NCI-H1105 treated with DMSO at 0.1 percent for 48 hours (cell line): ENCODE data around the gene VRK1.

ENCODE experiments used
- DNase-seq: peaks from one replicate; lab custom pipeline; 2025; lab: John Stamatoyannopoulos, UW

Gene VRK1

GRCh38 chr14:96826818-96827217 lies 29.6 kb downstream of the VRK1 start:
- no peak for DNase-seq

- no peak for DNase-seq
Measured at GRCh38 chr14:96827290-96827689, 30.1 kb downstream of the VRK1 start.

- no peak for DNase-seq
Measured at GRCh38 chr14:96829791-96830190, 32.6 kb downstream of the VRK1 start.

DNA sequence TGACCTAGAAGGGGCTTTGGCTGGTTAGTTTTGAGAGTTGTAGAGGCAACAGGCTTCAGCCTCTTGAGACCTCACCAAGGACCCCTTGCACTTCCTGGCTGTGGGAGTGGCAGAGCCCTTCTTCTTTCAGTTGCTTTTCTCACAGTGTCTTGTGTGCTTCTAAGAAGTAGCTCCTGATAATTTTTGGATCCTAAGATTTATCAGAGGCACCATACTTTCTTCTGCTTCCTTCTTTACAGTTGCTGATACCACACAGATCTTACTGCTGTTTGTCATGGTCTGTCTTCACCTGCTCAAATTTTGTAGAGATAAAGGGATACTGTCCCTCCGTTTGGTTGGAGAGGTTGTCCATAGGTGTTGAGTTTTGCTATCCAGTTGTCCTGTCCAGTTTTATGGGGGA lies 33.8 kb downstream of the VRK1 start:
- DNase-seq, result no peak

DNA sequence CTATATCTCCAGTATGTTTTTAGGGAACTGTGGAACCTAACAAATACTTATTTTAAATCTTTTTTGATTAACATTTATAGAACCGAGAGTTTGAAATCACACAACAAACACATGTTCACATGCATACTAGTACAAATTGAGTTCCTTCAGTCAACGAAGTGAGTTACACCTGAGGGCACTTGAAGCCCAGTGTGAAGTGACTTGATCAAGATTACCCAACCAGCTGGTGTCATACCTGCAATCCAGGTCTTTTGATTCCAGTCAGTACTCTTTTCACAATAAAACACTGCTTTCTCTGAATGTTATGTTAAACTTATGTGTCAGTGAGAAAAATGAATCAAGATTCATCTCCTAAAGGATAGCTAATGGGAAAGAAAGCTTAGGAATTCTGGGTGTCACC lies 35.2 kb downstream of the VRK1 start:
- no peak for DNase-seq

GRCh38 chr14:96838449-96838848 lies 41.3 kb downstream of the VRK1 start:
- no peak for DNase-seq

- no peak for DNase-seq
Measured at GRCh38 chr14:96839251-96839650, 42.1 kb downstream of the VRK1 start.

DNA sequence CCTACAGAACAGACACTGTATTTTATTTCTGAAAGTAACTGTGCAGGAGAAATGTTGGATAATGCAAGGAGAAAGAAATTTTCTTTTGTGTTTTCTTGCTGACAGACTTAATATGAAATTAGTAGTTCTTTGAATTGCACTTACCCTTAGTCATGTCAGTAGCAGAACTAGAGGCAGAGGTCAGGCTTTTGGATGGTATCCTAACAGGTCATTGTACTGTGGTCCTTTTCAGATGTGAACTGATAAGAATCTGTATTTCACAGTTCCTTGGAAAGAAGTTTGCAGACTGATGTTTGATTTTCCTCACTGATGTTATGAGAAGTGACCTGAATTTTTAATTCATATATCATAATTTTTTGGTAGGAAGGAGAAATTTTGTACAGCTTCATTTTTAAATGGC lies 46.0 kb downstream of the VRK1 start:
- no peak for DNase-seq

DNA sequence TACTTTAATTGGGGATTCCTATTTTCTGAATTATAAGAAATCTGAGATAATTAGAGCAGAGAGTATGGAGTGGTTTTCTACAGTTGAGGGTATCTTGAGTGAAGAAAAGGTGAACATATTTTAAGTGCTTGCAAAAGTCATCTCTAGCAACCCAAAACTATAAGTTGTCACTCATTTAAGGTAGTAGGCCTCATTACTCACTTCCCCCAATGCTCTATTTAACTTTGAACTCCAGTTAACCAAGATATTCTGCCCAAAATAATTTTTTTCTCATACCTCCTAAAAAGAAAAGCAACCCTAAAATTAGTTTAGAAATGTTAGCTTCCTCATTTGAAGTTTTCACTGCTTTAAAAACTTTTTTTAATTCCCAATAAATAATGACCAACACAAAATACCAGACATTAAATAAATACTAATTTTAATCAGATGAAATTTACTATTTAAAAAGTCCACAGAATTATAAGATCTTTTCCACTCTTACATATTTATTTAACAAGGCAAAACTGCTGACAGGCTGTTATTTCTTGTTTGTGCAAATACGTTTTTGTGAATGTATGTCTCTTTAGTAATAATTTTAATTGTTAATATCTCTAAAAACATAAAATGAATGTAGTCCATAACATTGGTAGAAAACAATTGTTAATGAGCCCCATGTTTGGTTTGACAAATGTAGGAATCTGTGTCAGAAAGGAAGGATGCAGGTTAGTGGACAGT lies 47.8 kb downstream of the VRK1 start:
- no peak for DNase-seq

DNA sequence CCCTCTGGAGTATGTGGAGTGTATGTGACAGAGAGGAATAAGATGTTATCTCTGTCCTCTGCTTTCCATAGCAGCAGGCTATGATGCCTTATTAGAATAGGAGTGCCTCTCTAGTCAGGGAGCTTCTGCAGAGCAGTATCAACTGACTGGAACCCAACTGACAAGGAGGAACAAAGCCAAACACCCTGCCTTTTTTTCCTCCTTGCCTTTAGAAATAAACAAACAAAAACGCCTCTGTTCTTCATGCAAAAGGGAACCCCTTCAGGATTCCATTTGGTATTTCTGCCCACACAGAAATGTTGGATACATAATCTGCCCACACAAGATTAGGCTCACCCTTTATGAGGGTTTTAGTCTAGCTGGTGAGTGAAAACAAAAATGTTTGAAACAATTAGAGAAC lies 50.3 kb downstream of the VRK1 start:
- DNase-seq, result no peak

- no peak for DNase-seq
Measured at GRCh38 chr14:96848011-96848410, 50.8 kb downstream of the VRK1 start.

- no peak for DNase-seq
Measured at GRCh38 chr14:96849733-96850132, 52.6 kb downstream of the VRK1 start.

- no peak for DNase-seq
Measured at GRCh38 chr14:96851694-96852381, 54.7 kb downstream of the VRK1 start.

- DNase-seq, result peak; percentile 19
Measured at GRCh38 chr14:96852823-96853422, 55.7 kb downstream of the VRK1 start.

GRCh38 chr14:96858643-96859042 lies 61.5 kb downstream of the VRK1 start:
- no peak for DNase-seq

DNA sequence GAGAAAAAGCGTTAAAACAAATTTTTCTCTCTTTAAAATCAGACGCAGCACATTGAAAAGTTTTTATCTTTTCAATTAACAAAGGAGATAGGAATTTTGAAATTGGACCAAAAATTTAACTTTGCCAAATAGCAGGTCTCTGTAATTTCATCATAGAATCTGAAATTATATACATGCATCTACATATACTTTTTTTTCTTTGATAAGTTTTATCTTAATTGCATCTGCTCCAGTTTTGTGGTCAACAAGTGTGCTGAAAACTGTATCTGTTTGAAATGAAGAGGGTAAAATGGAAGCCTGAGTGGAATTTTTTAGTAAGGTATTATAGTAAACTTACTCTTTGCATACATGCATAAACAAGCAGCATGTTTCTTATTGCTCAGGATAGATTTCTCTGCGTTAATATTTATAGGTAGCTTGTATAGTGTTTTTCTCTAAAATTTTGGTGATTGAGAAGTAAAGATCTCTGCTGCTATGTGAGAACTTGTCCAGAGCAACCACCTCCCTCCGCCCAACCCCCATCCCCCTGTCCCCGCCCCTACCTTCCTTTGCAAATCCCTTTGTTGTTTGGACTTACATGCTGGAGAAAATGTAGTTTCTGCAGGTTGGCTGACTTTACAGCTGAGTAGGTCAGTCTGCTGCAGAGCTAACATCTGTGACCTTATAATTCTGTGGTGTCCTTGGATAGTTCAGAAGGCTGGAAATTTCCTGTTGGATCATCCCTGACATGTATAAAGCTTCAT lies 64.6 kb downstream of the VRK1 start:
- no peak for DNase-seq

DNA sequence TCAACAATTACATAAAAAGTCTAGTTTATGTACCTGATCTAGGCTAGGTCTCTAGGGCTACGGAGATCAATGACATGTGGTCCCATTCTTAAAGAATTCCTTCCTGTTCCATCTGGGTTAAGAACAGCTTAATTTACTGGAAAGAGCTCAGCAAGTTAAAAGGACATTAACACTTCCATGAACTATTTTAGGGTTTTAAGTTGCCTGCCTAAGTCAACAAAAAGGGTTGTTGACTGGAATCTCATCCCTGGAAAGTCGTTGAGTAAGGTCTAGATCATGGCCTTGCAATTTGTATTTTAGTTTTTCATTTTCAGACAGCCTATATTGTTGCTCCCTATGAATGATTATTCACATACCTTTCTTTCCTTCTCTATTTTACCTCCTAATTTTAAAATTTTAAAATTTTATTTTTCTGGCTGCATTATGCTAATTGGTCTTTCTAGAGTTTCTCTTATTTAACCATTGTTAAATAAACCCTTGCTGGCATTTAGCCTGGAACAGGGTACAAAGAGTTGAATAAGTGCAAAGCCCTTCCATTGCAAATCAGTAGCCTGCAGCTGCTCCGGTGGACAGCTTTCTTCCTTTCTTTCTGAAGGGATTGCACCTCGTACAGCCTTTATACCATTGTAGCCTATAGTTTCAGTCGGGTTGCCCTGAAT lies 66.3 kb downstream of the VRK1 start:
- DNase-seq, result peak; percentile 56

GRCh38 chr14:96863986-96864330 lies 66.8 kb downstream of the VRK1 start:
- no peak for DNase-seq

DNA sequence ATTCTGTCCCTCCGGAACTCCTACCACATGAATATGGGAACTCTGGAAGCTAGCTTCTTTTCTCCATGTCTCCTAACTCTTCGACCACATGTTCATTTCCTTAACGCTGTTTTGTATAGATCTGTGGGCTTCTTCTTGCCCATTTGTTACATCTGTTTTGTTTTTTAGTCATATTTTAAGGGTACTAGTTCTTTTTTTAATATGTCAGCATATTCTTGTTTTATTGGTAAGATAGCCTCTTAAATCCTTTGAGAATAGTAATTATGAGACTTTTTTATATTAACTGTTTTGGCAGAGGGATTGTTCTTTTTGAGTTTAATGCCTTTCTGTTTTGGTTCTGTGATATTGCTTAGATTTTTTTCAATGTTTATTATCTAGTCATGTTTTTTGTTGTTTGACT lies 70.5 kb downstream of the VRK1 start:
- DNase-seq, result no peak

DNA sequence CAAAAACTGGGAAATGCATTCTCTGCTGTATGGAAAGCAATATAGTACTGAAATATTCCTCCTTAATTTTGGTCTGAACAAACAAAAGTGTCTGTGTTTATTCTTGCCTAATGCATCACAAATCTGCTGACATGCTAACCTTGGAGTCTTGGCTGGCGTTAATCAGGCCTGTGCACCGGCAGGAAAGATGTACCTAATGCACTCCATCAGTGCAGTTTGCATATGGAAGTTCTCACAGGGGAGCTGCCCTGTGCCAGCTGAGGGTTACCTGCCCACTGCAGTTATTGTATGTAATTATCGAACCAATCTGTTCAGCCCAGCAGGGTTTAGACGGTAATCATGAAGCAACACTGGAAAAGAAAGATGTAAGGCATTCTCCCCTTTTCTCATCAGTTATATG lies 76.9 kb downstream of the VRK1 start:
- no peak for DNase-seq

DNA sequence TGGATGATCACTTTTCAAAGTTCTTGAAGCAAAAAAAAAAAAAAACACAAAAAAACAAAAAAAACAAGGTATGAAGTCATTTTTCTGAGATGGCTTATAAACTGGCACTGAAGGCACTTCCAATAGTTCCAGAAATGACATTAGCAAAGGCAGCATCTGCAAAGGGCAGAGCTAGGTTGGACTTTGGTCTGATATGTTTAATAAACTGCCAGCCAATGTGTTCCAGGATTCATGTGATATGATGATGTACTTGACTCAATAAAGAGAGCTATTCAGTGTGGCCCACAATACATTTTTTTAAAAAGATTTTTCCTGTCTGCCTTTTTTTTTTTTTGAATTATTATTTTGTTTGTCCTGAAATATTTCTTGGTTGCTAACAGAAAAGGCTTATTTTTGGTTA lies 79.6 kb downstream of the VRK1 start:
- DNase-seq, result no peak

DNA sequence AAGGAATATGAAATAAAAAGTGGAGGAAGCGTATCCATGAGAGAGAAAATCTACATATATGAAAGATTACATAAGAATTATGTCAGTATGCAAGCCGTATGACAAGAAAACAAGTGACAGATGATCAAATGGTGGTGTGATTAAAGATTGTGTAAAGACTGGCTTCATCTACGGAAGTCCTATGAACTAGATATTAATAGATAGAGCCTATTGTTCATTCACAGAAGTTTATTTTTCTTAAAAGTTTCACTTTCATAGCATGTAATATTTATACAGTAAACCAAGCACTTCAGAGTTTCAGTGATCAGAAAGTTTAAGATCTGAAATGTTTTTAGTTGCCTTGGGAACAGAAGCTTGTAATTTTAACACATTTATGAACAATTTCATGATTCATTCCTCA lies 84.5 kb downstream of the VRK1 start:
- DNase-seq, result no peak
